HT1080 (cell line): ENCODE data around the gene NOVA1. TPM values are rescaled to one million over a fixed set of nuclear protein-coding genes. Genes with fewer than 3 reads are reported as not detected.

Experiments
- DNase-seq: peaks from one replicate; pipeline ENCODE4 v3.0.0-alpha.2; 2015; ENCODE audit warnings: low read depth
- total RNA-seq: library from RNA; depleted of rRNA; stranded (reverse); fragments of >200 nt; shearing (Covaris generic); gene quantifications from 2 replicates; pipeline ENCODE4 v1.2.3, GENCODE V29; 2014

Gene NOVA1
- total RNA-seq, 1 experiment from 2014 or later: not detected

- no peak for DNase-seq
Observed at GRCh38 chr14:26594148-26594547, 3.7 kb downstream of the NOVA1 start.

GRCh38 chr14:26593357-26593756 lies 4.5 kb downstream of the NOVA1 start:
- no peak for DNase-seq

- no peak for DNase-seq
Observed at GRCh38 chr14:26589925-26590324, 7.9 kb downstream of the NOVA1 start.

GRCh38 chr14:26577711-26578110 lies 20.1 kb downstream of the NOVA1 start:
- DNase-seq: no peak

- DNase-seq: no peak
Observed at GRCh38 chr14:26554069-26554772, 43.6 kb downstream of the NOVA1 start.

GRCh38 chr14:26549571-26549970 lies 48.3 kb downstream of the NOVA1 start:
- no peak for DNase-seq

- no peak for DNase-seq
Observed at GRCh38 chr14:26548406-26548805, 49.4 kb downstream of the NOVA1 start.

- DNase-seq: no peak
Observed at GRCh38 chr14:26538176-26538575, 59.7 kb downstream of the NOVA1 start.

- DNase-seq: peak; percentile 39
Observed at GRCh38 chr14:26531894-26532293, 65.9 kb downstream of the NOVA1 start.

GRCh38 chr14:26528415-26529182 lies 69.2 kb downstream of the NOVA1 start:
- DNase-seq: no peak

GRCh38 chr14:26527095-26527494 lies 70.7 kb downstream of the NOVA1 start:
- no peak for DNase-seq

- no peak for DNase-seq
Observed at GRCh38 chr14:26526137-26526536, 71.7 kb downstream of the NOVA1 start.

- no peak for DNase-seq
Observed at GRCh38 chr14:26525085-26525484, 72.7 kb downstream of the NOVA1 start.

GRCh38 chr14:26522967-26523366 lies 74.9 kb downstream of the NOVA1 start:
- DNase-seq: no peak

GRCh38 chr14:26517771-26518170 lies 80.1 kb downstream of the NOVA1 start:
- DNase-seq: no peak

- no peak for DNase-seq
Observed at GRCh38 chr14:26500028-26500427, 97.8 kb downstream of the NOVA1 start.

GRCh38 chr14:26499546-26499945 lies 98.3 kb downstream of the NOVA1 start:
- no peak for DNase-seq

GRCh38 chr14:26486922-26487321 lies 110.9 kb downstream of the NOVA1 start:
- no peak for DNase-seq

GRCh38 chr14:26484562-26484961 lies 113.3 kb downstream of the NOVA1 start:
- no peak for DNase-seq

GRCh38 chr14:26478967-26479366 lies 118.9 kb downstream of the NOVA1 start:
- DNase-seq: no peak

GRCh38 chr14:26466862-26467261 lies 131.0 kb downstream of the NOVA1 start:
- no peak for DNase-seq

- no peak for DNase-seq
Observed at GRCh38 chr14:26463136-26463535, 134.7 kb downstream of the NOVA1 start.

- DNase-seq: no peak
Observed at GRCh38 chr14:26454105-26454504, 143.7 kb downstream of the NOVA1 start.
